HG02610 (cell line): ENCODE results near the gene HLTF.
A peak's percentile ranks its signal among the peaks of the same experiment; 100 is the strongest.
"Not testable (repeated sequence)": the region's sequence is repeated elsewhere in the genome, so short reads cannot be mapped to it uniquely, and the experiment has no call there.

Source experiments
- ATAC-seq: cut with Tn5 transposase; IDR thresholded peaks from one replicate; pipeline ENCODE4 v1.9.1; 2021; ENCODE audit warnings: mild to moderate bottlenecking, moderate library complexity; ENCODE audit not compliant: unreplicated experiment

Gene HLTF

GRCh38 chr3:148992635-148993255, 93.6 kb downstream of the HLTF start:
- ATAC-seq, result no peak

- peak; percentile 22 for ATAC-seq
Measured at GRCh38 chr3:148992027-148992634, 94.2 kb downstream of the HLTF start.

DNA sequence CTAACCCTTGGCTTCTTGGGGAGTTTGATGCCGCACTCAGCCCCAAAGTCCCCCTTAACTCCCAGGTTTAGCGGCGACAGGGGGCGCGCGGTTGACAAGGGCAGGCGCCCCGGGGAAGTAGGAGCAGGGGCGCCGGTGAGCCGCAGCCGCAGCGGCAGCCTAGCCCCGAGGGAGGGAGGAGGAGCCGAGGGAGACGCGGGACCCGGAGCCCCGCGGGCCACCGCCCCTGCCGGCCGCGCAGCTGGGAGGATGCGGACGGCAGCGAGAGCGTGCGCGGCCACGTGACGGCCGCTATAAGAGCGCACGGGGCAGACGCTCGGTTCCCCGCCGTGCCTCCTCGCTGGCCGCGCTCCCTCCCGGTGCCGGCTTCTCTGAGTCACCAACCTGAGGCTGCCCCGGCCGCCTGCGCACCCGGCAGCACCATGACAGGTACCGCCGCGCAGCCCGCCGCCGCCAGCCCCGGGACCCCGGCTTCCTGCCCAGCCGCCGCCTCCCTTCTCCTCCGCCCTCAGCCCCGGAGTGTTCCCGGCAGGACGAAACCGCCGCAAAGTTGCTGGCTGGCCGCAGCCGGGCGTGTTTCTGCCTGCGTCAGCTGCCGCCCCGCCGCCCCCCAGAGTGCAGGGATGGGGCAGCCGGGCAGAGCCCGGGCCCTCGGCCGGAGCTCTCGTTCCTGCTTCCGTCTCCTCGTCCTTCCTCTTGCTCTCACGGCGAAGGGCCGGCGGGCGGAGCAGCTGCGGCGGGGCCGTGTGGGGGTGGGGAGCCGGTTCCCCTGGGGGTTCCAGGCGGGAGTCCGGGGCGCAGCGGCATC, 94.9 kb downstream of the HLTF start, which contains the start of gene GYG1:
Gene GYG1, plus strand, starts transcription at position 322 of the 808 bp plus-strand sequence. Its CDS starts 101 bp downstream, at position 423.
- ATAC-seq, result peak; percentile 92

GRCh38 chr3:148990236-148990635, 96.1 kb downstream of the HLTF start:
- no peak for ATAC-seq

- ATAC-seq, result not testable (repeated sequence)
Measured at GRCh38 chr3:148987551-148987950, 98.8 kb downstream of the HLTF start.

GRCh38 chr3:148981273-148981672, 105.1 kb downstream of the HLTF start:
- ATAC-seq, result no peak
